Measurements from ENCODE around the gene AIFM1. TPM values are rescaled to one million over a fixed set of nuclear protein-coding genes. Genes with fewer than 3 reads are reported as not detected.
A peak's percentile ranks its signal among the peaks of the same experiment; 100 is the strongest.

The AIFM1 gene
- total and polyA plus RNA-seq, 2 donors (not counting 3 experiments of a cell fraction or from before 2014, with no cell fraction given) = 23.7 to 29.7 TPM

DNA sequence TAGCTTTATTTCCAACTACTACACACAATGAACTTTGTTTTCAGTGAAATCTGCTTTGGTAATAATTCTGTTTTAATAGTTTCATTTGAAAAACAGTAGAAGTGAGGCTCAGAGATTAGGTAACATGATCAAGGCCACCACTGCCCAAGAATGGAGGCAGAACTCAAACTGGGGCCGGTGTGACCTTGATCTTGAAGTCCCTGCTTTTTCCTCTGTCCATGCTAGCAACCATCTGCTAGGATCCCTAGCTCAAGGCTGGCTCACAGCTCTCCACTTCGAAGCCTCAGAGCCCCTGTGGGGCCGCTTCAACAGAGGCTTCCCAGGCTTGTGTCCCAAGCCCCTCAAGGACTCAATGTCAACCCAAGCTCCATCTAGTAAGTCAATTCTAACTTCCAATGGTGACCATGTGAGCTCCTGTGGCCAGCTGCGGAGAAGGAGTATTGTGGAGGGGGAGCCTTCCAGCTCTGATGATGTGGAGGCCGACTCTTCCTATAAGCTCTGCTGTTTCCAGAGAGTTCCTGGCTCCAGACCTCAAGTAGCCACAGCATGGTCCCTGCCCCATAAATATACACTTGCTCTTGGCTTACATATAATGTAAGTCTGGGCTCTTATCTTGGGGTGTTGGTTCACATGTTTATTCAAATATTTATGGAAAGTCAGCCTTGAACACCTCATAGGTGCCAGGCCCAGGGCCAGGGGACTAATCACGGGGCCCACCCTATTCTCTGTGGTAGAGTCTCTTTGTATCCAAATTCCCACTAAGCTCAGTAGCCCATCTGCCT is 70.2 kb downstream of the AIFM1 start:
- Histone ChIP-seq H3K9me1 (replicated peaks; ENCODE audit: control insufficient read depth, extremely low read depth, insufficient read depth, low read length) (no peaks in the 10 kb centered on the region), H2AFZ (ENCODE audit: low read depth, low read length) (no peak overlapping the region), H3K79me2 (ENCODE audit: control insufficient read depth, insufficient read depth, low read length) (peaks cover 62% of the 10 kb centered on the region), H3K4me1 (ENCODE audit: control insufficient read depth, extremely low read depth, insufficient read depth, low read length) (peaks cover 32% of the 10 kb centered on the region), H3K27me3 (ENCODE audit: control insufficient read depth in 2 of 2, insufficient read depth in 2 of 2, low read length in 2 of 2) (no peaks in the 10 kb centered on the region), H3K4me2 (ENCODE audit: insufficient read depth, low read length) (no peak overlapping the region), H3K9ac (replicated peaks; ENCODE audit: extremely low read depth, insufficient read depth, low read length) (no peak overlapping the region), H3K36me3 (ENCODE audit: control insufficient read depth in 2 of 2, extremely low read depth in 1 of 2, insufficient read depth in 2 of 2, low read length in 2 of 2) (no peaks in the 10 kb centered on the region), H3K4me3 (replicated peaks in 1 of 3; ENCODE audit: insufficient read depth in 1 of 3, low read depth in 1 of 3, low read length in 3 of 3) (no peak overlapping the region), H3K27ac (ENCODE audit: insufficient read depth, low read depth, low read length) (no peak overlapping the region), H3K9me3 (replicated peaks; ENCODE audit: control insufficient read depth, insufficient read depth, low read length) (no peaks in the 10 kb centered on the region), H4K20me1 (replicated peaks; ENCODE audit: control insufficient read depth, extremely low read depth, insufficient read depth, low read length) (no peaks in the 10 kb centered on the region)
- POLR2A ChIA-PET = no interaction called here
- CTCF ChIA-PET = interaction anchor here (1.4 to 2.3 kb wide), 4 partner anchors 10 to 16 kb away, joined by 3 to 7 read pairs (median 5); no protein-coding TSS in a partner anchor
- no TSS peak for BruUV-seq (replicated peaks)
- dilution Hi-C loops (cut with MboI; ENCODE audit: extremely low pct_ligation_motif_present, low sequenced_read_pairs) = no loop called here
- FAIRE-seq = peak; percentile 65
- intact Hi-C loops (cut with micrococcal nuclease) = no loop called here
- DNase-seq (ENCODE audit: low read depth, low spot score) = no peak
- TF ChIP-seq, protein P1, sequence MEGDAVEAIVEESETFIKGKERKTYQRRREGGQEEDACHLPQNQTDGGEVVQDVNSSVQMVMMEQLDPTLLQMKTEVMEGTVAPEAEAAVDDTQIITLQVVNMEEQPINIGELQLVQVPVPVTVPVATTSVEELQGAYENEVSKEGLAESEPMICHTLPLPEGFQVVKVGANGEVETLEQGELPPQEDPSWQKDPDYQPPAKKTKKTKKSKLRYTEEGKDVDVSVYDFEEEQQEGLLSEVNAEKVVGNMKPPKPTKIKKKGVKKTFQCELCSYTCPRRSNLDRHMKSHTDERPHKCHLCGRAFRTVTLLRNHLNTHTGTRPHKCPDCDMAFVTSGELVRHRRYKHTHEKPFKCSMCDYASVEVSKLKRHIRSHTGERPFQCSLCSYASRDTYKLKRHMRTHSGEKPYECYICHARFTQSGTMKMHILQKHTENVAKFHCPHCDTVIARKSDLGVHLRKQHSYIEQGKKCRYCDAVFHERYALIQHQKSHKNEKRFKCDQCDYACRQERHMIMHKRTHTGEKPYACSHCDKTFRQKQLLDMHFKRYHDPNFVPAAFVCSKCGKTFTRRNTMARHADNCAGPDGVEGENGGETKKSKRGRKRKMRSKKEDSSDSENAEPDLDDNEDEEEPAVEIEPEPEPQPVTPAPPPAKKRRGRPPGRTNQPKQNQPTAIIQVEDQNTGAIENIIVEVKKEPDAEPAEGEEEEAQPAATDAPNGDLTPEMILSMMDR (IDR thresholded peaks at IDR 0.05; ENCODE audit: extremely low read depth in 1 of 2, insufficient read depth in 1 of 2, low read depth in 1 of 2, low read length in 2 of 2) = no peak
- TF ChIP-seq POLR2A (IDR thresholded peaks at IDR 0.05; ENCODE audit: low read depth, low read length) (no peak), GATA2 (IDR thresholded peaks at IDR 0.05; ENCODE audit: insufficient read depth, insufficient read length, low read depth, low read length) (no peak)
- TF ChIP-seq, protein P2, sequence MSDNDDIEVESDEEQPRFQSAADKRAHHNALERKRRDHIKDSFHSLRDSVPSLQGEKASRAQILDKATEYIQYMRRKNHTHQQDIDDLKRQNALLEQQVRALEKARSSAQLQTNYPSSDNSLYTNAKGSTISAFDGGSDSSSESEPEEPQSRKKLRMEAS (IDR thresholded peaks at IDR 0.05; ENCODE audit: insufficient read depth, insufficient read length) = no peak

DNA sequence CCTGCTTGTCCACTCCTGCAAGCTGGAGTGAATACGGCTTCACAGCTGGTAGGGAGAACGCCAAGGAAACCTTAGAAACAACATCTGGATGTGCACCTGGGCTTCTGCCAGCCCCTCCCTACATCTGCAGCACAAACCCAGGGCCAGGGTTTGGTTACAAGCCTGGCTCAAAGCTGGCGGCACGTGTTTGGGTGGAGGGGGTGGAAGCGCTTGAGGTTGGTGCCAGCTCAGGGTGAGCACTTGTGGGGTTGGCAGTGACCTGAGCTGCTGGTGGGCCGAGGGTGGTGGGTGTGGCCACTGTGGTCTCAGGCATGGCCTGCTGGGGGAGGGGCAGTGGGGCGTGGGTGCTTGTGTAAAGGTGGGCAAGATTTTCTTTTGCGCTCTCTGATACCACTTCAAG is 70.9 kb downstream of the AIFM1 start:
- no peak for TF ChIP-seq EZH2 (IDR thresholded peaks at IDR 0.05; ENCODE audit: borderline replicate concordance, low read depth, low read length, severe bottlenecking)
- TF ChIP-seq FOS (IDR thresholded peaks at IDR 0.05; ENCODE audit: borderline replicate concordance, insufficient read depth, low read length) = no peak
- no peak for TF ChIP-seq POLR2A (IDR thresholded peaks at IDR 0.05; ENCODE audit: low read depth, low read length)
- TF ChIP-seq, protein P2 (IDR thresholded peaks at IDR 0.05; ENCODE audit: insufficient read depth, insufficient read length) = no peak
- Histone ChIP-seq H3K9me3 (replicated peaks; ENCODE audit: control insufficient read depth, insufficient read depth, low read length) (no peaks in the 10 kb centered on the region), H3K4me3 (replicated peaks in 1 of 3; ENCODE audit: insufficient read depth in 1 of 3, low read depth in 1 of 3, low read length in 3 of 3) (no peak overlapping the region), H3K4me1 (ENCODE audit: control insufficient read depth, extremely low read depth, insufficient read depth, low read length) (peaks cover 34% of the 10 kb centered on the region), H3K9me1 (replicated peaks; ENCODE audit: control insufficient read depth, extremely low read depth, insufficient read depth, low read length) (no peaks in the 10 kb centered on the region), H3K36me3 (ENCODE audit: control insufficient read depth in 2 of 2, extremely low read depth in 1 of 2, insufficient read depth in 2 of 2, low read length in 2 of 2) (no peaks in the 10 kb centered on the region), H3K27ac (ENCODE audit: insufficient read depth, low read depth, low read length) (no peak overlapping the region), H3K79me2 (ENCODE audit: control insufficient read depth, insufficient read depth, low read length) (peaks cover 57% of the 10 kb centered on the region), H3K9ac (replicated peaks; ENCODE audit: extremely low read depth, insufficient read depth, low read length) (no peak overlapping the region), H3K27me3 (ENCODE audit: control insufficient read depth in 2 of 2, insufficient read depth in 2 of 2, low read length in 2 of 2) (no peaks in the 10 kb centered on the region), H2AFZ (ENCODE audit: low read depth, low read length) (no peak overlapping the region), H4K20me1 (replicated peaks; ENCODE audit: control insufficient read depth, extremely low read depth, insufficient read depth, low read length) (no peaks in the 10 kb centered on the region), H3K4me2 (ENCODE audit: insufficient read depth, low read length) (no peak overlapping the region)
- ChIA-PET CTCF (interaction anchor here (1.4 to 2.3 kb wide), 4 partner anchors 9 to 15 kb away, joined by 3 to 7 read pairs (median 5); no protein-coding TSS in a partner anchor), POLR2A (no interaction called here)
- intact Hi-C loops (cut with micrococcal nuclease) (no loop called here), dilution Hi-C loops (cut with MboI; ENCODE audit: extremely low pct_ligation_motif_present, low sequenced_read_pairs) (no loop called here)
- no TSS peak for BruUV-seq (replicated peaks)
- no peak for DNase-seq (ENCODE audit: low read depth, low spot score)
- no peak for FAIRE-seq

Data from endothelial cell of umbilical vein (primary cell).